Hepatocyte (in vitro differentiated cells): Measurements from ENCODE around the gene GPN2.
"Not testable (repeated sequence)": the region's sequence is repeated elsewhere in the genome, so short reads cannot be mapped to it uniquely, and the experiment has no call there.

Source experiments
- EZH2 ChIP-seq: fragments of 200-600 bp; sonication (generic); IDR thresholded peaks from 2 replicates; pipeline ENCODE4 v1.6.1; 2016; ENCODE audit warnings: antibody characterized with exemption, mild to moderate bottlenecking, borderline replicate concordance
- EZH2phosphoT487 ChIP-seq: fragments of 200-600 bp; sonication (generic); IDR thresholded peaks from one replicate; pipeline ENCODE4 v1.6.1; 2018; ENCODE audit warnings: antibody characterized with exemption, mild to moderate bottlenecking, low read depth, moderate library complexity; ENCODE audit not compliant: unreplicated experiment, severe bottlenecking
- TF ChIP-seq, protein P1 (sequence below): fragments of 200-600 bp; sonication (generic); IDR thresholded peaks from 2 replicates; pipeline ENCODE4 v1.5.1; 2016; ENCODE audit warnings: antibody characterized with exemption, mild to moderate bottlenecking; ENCODE audit not compliant: poor library complexity

DNA sequence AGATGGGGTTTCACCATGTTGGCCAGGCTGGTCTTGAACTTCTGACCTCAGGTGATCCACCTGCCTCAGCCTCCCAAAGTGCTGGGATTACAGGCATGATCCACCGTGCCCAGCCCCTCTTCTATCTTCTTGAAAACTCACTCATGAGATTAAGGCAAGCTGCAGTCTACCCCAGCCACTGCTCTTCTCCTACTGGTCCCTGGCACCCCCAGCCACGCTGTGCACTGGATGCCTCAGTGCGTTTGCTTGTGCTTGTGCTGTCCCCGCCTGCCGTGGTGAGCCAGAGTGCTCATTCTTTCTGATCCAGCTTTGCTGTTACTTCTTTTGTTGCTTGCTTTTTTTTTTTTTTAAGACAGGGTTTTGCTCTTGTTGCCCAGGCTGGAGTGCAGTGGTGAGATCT lies 52.4 kb downstream of the GPN2 start:
- TF ChIP-seq, protein P1, sequence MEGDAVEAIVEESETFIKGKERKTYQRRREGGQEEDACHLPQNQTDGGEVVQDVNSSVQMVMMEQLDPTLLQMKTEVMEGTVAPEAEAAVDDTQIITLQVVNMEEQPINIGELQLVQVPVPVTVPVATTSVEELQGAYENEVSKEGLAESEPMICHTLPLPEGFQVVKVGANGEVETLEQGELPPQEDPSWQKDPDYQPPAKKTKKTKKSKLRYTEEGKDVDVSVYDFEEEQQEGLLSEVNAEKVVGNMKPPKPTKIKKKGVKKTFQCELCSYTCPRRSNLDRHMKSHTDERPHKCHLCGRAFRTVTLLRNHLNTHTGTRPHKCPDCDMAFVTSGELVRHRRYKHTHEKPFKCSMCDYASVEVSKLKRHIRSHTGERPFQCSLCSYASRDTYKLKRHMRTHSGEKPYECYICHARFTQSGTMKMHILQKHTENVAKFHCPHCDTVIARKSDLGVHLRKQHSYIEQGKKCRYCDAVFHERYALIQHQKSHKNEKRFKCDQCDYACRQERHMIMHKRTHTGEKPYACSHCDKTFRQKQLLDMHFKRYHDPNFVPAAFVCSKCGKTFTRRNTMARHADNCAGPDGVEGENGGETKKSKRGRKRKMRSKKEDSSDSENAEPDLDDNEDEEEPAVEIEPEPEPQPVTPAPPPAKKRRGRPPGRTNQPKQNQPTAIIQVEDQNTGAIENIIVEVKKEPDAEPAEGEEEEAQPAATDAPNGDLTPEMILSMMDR = not testable (repeated sequence)
- not testable (repeated sequence) for TF ChIP-seq EZH2, EZH2phosphoT487
